NCI-H1436 treated with DMSO at 0.1 percent for 48 hours (cell line): Measurements from ENCODE around the gene SLC25A30.
"Not testable (repeated sequence)": the region's sequence is repeated elsewhere in the genome, so short reads cannot be mapped to it uniquely, and the experiment has no call there.

ENCODE experiments used
- DNase-seq: peaks from one replicate; lab custom pipeline; 2025; lab: John Stamatoyannopoulos, UW

Gene SLC25A30

DNA sequence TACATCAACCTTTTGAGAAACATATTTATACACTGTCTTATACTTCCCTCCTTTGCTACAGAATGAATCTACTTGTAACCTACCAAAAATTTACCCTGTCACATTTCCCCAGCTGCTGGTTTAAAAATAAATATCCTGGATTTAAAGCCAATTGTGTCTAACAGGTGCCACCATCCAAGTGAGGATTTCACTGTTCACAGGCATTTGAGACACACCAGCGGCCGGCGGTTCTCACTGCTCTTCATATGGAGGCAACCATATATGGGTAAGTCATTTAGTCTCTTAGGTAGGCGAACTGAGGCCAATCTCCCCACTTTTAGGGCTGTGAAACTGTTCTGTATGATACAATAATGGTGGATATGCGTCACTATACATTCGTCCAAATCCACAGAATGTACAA lies 26.2 kb downstream of the SLC25A30 start:
- no peak for DNase-seq

DNA sequence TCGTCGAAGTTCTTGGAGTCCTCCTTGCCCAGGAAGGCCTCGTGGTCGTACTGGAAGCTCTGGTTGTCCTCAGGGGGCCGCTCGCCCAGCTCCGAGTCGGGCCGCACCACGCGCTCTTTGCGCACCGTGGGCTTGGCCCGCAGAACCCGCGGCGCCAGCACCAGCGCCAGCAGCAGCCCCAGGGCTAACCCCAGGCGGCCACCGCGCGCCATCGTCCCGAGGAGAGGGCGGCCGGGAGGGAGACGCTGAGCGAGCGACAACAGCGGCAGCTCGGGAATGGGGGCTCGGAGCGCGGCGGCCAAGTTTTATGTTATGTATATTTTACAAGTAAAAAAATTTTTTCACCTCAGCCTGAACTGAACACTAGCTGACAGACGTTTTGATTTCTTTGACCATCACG lies 27.0 kb downstream of the SLC25A30 start:
- DNase-seq, result not testable (repeated sequence)

DNA sequence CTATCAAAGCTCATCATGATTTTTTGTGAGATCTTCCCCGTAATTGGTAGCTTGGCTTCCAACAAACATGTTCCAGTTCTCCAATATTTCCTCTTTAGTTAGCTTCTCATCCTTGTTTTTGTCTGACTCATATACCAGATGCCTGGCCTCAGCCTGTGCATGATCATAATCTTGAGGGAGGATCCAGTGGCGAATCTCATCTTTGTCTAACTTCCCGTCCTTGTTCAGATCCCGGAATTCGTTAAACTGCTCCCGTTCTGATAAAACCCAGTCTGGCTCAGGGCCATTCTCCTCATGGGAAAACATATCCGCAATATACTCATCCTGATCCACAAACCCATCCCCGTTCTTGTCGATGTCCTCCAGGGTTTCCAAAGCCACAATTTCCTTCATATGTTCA lies 27.8 kb downstream of the SLC25A30 start:
- not testable (repeated sequence) for DNase-seq

- no peak for DNase-seq
Measured at GRCh38 chr13:45388664-45389063, 29.5 kb downstream of the SLC25A30 start.

DNA sequence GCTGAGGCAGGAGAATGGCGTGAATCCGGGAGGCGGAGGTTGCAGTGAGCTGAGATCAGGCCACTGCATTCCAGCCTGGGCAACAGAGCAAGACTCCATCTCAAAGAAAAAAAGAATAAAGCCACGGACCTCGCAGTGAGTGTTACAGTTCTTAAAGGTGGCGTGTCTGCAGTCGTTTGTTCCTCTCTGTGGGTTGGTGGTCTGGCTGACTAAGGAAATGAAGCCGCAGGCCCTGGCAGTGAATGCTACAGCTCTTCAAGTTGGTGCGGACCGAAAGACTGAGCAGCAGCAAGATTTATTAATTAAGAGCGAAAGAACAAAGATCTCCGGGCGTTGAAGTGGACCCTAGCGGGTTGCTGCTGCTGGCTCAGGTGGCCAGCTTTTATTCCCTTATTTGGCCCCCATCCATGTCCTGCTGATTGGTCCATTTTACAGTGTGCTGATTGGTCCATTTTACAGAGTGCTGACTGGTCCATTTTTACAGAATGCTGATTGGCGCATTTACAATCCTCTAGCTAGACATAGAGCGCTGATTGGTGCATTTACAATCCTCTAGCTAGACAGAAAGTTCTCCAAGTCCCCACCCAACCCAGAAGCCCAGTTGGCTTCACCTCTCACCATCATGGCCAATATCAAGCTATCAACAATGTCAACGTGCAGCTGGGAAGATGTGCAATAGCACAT lies 31.1 kb downstream of the SLC25A30 start:
- not testable (repeated sequence) for DNase-seq

- no peak for DNase-seq
Measured at GRCh38 chr13:45385907-45386553, 32.1 kb downstream of the SLC25A30 start.

GRCh38 chr13:45385320-45385719 lies 32.9 kb downstream of the SLC25A30 start:
- no peak for DNase-seq

- no peak for DNase-seq
Measured at GRCh38 chr13:45384474-45385174, 33.5 kb downstream of the SLC25A30 start.

DNA sequence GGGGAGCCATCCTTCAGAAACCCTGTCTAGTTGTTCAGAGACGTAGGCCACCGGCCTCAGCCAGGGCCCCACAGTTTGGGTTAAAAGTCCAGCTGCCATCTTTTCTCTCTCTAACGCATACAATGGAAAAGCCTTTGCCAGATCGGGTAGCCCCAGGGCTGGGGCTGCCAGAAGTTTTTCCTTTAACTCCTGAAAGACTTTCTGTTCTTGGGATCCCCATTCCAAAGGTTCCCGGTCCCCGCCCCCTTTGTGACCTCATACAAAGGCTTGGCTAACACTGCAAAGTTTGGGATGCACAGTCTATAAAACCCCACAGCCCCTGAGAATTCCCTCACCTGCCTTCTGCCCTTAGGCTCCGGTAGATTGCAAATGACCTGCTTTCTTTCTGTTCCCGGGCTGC lies 35.4 kb downstream of the SLC25A30 start:
- not testable (repeated sequence) for DNase-seq

DNA sequence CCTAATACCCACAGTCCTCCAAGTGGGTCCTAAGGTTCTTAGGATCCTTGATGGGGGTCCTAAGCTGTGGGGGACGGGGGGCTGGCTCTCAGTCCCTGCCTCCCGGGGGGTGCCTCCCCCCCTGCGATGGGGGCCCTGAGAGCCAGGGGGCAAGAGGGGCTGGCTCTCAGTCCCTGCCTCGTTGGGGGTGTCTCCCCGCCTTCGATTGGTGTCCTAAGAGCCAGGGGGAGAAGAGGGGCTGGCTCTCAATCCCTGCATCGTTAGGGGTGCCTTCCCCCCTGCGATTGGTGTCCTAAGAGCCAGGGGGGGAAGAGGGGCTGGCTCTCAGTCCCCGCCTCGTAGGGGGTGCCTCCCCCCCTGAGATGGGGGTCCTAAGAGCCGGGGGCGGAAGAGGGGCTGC lies 37.0 kb downstream of the SLC25A30 start:
- DNase-seq, result no peak

- not testable (repeated sequence) for DNase-seq
Measured at GRCh38 chr13:45380708-45381107, 37.5 kb downstream of the SLC25A30 start.

DNA sequence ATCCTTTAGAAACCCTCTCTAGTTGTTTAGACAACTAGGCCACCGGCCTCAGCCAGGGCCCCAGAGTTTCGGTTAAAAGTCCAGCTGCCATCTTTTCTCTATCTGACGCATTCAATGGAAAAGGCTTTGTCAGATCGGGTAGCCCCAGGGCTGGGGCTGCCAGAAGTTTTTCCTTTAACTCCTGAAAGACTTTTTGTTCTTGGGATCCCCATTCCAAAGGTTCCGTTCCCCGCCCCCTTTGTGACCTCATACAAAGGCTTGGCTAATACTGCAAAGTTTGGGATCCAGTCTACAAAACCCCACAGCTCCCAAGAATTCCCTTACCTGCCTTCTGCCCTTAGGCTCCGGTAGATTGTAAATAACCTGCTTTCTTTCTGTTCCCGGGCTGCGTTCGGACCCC lies 38.7 kb downstream of the SLC25A30 start:
- DNase-seq, result not testable (repeated sequence)

- DNase-seq, result not testable (repeated sequence)
Measured at GRCh38 chr13:45378786-45379185, 39.4 kb downstream of the SLC25A30 start.

GRCh38 chr13:45377314-45377713 lies 40.9 kb downstream of the SLC25A30 start:
- DNase-seq, result not testable (repeated sequence)

- not testable (repeated sequence) for DNase-seq
Measured at GRCh38 chr13:45376651-45377050, 41.5 kb downstream of the SLC25A30 start.

- no peak for DNase-seq
Measured at GRCh38 chr13:45374917-45375316, 43.3 kb downstream of the SLC25A30 start.

GRCh38 chr13:45373162-45373547 lies 45.0 kb downstream of the SLC25A30 start:
- no peak for DNase-seq

DNA sequence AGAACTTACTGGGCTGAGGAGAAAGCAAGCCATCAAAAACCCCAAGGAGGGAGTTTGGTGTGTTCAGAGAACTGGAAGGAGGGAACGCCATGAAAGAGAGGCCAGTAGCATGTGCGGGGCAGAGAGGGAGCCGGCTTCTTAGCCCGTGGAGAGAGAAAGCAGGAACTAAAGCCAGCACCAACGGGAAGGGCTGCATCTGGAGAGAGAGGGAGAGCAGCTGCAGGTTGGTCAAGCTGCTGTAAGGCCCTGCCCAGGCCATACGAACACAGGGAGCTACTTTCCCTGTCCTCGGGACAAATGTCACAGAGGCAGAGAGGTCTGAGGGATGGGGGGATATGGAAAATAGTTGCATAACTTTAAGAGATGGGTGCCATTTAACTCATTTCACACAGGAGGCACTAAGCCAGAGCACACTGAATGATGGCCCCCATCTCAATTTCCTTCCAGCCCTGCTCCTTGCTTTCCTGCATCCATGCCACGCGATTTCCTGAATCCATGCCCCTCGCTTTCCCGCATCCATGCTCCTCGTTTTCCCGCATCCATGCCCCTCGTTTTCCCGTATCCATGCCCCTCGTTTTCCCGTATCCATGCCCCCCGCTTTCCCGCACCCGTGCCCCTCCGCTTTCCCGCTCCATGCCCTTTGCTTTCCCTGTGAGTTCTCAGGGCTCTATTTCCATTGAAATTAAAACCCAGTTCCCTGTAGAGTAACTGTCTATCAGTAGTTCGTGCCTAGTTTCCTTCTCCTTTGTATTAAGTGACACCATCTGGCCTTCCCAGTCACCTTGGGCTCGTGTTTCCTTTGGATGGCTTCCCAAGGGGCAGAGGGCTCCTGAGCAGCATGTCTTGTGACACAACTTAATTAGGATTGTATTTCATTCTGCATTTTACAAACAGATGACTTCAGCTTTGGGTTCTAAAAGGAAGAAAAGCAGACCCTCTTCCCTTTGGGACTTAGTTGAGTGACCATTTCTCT lies 45.7 kb downstream of the SLC25A30 start:
- DNase-seq, result no peak

DNA sequence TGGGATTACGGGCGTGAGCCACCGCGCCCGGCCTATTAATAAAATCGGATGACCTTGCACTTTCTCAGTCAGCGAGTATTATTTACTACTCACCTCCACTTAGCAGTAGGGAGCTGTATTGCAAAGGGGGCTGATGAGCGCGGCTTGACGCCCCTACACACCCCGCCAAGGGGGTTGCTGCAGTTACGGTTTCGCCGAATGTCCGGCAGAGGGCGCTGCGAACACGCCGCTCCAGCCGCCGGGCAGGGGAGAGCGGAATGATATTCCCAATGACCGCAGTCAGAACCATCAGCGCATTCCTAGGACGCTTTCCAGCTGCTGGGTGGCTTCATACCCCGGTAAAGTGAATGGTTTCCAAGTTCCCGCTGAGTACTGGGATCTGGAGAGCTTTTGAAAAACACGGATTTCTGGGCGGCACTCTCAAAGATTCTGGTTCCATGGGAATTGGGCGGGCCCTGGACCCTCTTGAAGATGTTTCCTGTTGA lies 47.2 kb downstream of the SLC25A30 start:
- DNase-seq, result no peak

DNA sequence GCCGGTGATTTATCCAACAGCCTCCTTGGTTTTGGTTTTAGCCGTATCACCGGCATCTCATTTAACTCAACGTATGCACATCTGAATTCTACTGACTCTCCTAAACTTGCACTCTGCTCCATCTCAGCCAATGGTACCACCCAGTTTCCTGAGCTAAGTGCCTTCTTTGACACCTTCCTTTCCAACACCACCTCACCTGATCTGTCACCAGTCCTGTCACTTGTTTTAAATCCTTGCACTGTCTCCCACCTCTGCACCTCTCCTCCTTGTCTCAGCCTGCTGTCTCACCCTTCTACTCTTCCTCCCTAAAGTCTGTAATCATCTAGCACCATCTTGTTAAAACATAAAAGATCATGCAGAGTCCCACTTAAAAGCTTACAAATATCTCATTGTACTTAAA lies 49.1 kb downstream of the SLC25A30 start:
- DNase-seq, result no peak

- no peak for DNase-seq
Measured at GRCh38 chr13:45368571-45368970, 49.6 kb downstream of the SLC25A30 start.

DNA sequence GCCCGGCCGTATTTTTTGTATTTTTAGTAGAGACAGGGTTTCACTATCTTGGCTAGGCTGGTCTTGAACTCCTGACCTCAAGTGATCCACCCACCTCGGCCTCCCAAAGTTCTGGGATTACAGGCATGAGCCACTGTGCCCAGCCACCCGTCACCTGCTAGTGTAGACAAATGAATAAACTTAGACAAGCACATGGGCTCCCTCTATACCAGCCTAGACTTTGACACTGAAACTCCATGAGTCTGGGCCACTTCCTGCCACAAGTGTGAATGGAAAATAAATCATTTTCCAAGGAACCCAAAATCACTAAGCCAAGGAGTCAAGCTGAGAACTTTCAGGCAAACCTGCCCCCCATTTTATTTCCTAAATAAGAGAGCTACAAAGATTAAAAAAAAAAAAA lies 50.2 kb downstream of the SLC25A30 start:
- DNase-seq, result no peak
